Measurements from ENCODE around the gene SCYGR8.

The SCYGR8 gene

GRCh38 chr2:227748079-227748478 lies 2.4 kb downstream of the SCYGR8 start:
- TF ChIP-seq ZBTB7A (IDR thresholded peaks at IDR 0.05; ENCODE audit: low read depth) (no peak), CREB1 (IDR thresholded peaks at IDR 0.05; ENCODE audit: low read depth) (no peak), RAD21 (IDR thresholded peaks at IDR 0.05; ENCODE audit: low read depth) (peak; percentile 70), EGR1 (IDR thresholded peaks at IDR 0.05) (no peak), TEAD4 (IDR thresholded peaks at IDR 0.05) (peak; percentile 47), USF1 (IDR thresholded peaks at IDR 0.05) (no peak), TCF12 (IDR thresholded peaks at IDR 0.05; ENCODE audit: low read depth) (no peak), REST (IDR thresholded peaks at IDR 0.05; ENCODE audit: low read depth) (no peak), TAF1 (IDR thresholded peaks at IDR 0.05; ENCODE audit: low read depth) (no peak), MAX (IDR thresholded peaks at IDR 0.05) (no peak)

- TF ChIP-seq REST (IDR thresholded peaks at IDR 0.05; ENCODE audit: low read depth) (no peak), EGR1 (IDR thresholded peaks at IDR 0.05) (no peak), YY1 (IDR thresholded peaks at IDR 0.05; ENCODE audit: low read depth) (no peak), TCF12 (IDR thresholded peaks at IDR 0.05; ENCODE audit: low read depth) (no peak), EP300 (IDR thresholded peaks at IDR 0.05; ENCODE audit: borderline replicate concordance) (no peak), TAF1 (IDR thresholded peaks at IDR 0.05; ENCODE audit: low read depth) (no peak), ZBTB7A (IDR thresholded peaks at IDR 0.05; ENCODE audit: low read depth) (no peak), RAD21 (IDR thresholded peaks at IDR 0.05; ENCODE audit: low read depth) (no peak), CREB1 (IDR thresholded peaks at IDR 0.05; ENCODE audit: low read depth) (no peak), USF1 (IDR thresholded peaks at IDR 0.05) (no peak), CEBPB (IDR thresholded peaks at IDR 0.05) (no peak), NFIC (IDR thresholded peaks at IDR 0.05) (no peak), TEAD4 (IDR thresholded peaks at IDR 0.05) (no peak), FOXM1 (IDR thresholded peaks at IDR 0.05; ENCODE audit: borderline replicate concordance, low read depth) (no peak), MAX (IDR thresholded peaks at IDR 0.05) (no peak)
Observed at GRCh38 chr2:227759411-227760118, 13.9 kb downstream of the SCYGR8 start.

GRCh38 chr2:227761740-227762476 lies 16.2 kb downstream of the SCYGR8 start:
- TF ChIP-seq NFIC (IDR thresholded peaks at IDR 0.05) (no peak), TEAD4 (IDR thresholded peaks at IDR 0.05) (no peak), CEBPB (IDR thresholded peaks at IDR 0.05) (no peak), USF1 (IDR thresholded peaks at IDR 0.05) (no peak), CREB1 (IDR thresholded peaks at IDR 0.05; ENCODE audit: low read depth) (no peak)

GRCh38 chr2:227765788-227766372 lies 20.2 kb downstream of the SCYGR8 start:
- no peak for TF ChIP-seq CEBPB (IDR thresholded peaks at IDR 0.05)
- no peak for TF ChIP-seq FOXM1 (IDR thresholded peaks at IDR 0.05; ENCODE audit: borderline replicate concordance, low read depth)
- no peak for TF ChIP-seq EP300 (IDR thresholded peaks at IDR 0.05; ENCODE audit: borderline replicate concordance)
- no peak for TF ChIP-seq RAD21 (IDR thresholded peaks at IDR 0.05; ENCODE audit: low read depth)
- no peak for TF ChIP-seq NFIC (IDR thresholded peaks at IDR 0.05)
- no peak for TF ChIP-seq TCF12 (IDR thresholded peaks at IDR 0.05; ENCODE audit: low read depth)
- TF ChIP-seq YY1 (IDR thresholded peaks at IDR 0.05; ENCODE audit: low read depth), result no peak
- no peak for TF ChIP-seq REST (IDR thresholded peaks at IDR 0.05; ENCODE audit: low read depth)
- TF ChIP-seq USF1 (IDR thresholded peaks at IDR 0.05), result no peak
- no peak for TF ChIP-seq CREB1 (IDR thresholded peaks at IDR 0.05; ENCODE audit: low read depth)
- no peak for TF ChIP-seq ZBTB7A (IDR thresholded peaks at IDR 0.05; ENCODE audit: low read depth)

All from Ishikawa (cell line).